Activated naive CD4-positive, alpha-beta T cell treated with anti-CD3 and anti-CD28 coated beads, Interleukin-2, amount 50 U/mL, for 16 hours (primary cell): ENCODE results near the gene OLA1.
"Not testable (repeated sequence)": the region's sequence is repeated elsewhere in the genome, so short reads cannot be mapped to it uniquely, and the experiment has no call there.

ENCODE experiments used
- DNase-seq: peaks from one replicate; pipeline ENCODE4 v3.0.0-alpha.2; 2020

The OLA1 gene

DNA sequence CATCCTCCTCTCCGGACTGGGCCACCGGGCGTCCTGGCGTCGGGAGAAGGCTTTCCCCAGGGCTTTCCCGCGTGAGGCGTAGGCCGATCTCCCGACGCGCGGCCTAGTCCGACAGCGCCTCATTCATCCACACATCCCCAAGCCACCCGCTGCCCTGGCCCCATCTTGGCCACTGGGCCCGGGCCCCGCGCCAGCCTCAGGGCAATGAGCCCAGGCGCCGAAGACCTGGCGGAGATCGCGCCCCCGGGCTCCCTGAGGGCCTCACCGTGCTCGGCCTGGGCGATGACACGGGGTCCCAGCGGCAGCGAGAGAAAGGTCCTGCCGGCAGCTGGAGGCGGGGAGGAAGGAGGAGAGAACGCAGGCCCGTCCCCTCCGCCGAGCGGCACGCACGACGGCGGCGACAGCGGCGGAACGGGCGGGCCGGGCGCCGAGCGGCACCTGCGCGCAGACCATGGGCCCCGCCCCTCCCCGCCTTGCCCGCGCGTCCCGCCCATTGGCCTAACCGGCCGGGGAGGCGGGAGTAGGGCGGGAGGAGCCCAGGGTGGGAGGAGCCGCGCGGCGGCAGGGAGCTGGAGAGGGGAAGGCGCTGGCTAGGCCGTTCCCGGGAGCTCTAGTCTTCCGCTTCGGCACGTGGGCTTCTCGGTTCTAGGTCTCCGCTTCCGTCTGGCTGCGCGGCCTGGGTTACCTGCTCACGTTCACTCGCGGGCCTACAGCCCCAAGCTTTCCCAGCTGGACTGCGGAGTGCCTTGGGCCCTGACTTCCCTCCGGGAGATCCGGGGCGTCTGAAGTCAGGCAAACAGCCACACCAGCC lies at the start of gene OLA1:
Gene OLA1 (minus strand): TSS at position 346 of the 811 bp plus-strand sequence. CDS start 1,717 bp downstream, outside the sequence.
- DNase-seq: peak; percentile 98

DNA sequence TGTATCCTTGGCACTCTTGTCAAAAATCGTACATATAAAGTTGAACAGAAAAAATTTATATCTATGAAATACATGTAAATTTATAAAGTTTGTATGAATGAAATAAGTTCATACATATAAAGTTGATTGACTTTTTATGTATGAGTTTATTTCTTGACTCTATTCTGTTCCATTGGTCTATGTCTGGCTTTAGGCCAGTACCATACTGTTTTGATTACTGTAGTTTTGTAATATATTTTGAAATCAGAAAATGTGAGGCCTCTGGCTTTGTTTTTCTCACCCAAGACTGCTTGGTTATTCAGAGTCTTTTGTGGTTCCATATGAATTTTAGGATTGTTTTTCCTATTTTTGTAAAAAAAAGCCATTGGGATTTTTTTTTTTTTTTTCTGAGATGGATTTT lies 44.6 kb upstream of the OLA1 start:
- no peak for DNase-seq

DNA sequence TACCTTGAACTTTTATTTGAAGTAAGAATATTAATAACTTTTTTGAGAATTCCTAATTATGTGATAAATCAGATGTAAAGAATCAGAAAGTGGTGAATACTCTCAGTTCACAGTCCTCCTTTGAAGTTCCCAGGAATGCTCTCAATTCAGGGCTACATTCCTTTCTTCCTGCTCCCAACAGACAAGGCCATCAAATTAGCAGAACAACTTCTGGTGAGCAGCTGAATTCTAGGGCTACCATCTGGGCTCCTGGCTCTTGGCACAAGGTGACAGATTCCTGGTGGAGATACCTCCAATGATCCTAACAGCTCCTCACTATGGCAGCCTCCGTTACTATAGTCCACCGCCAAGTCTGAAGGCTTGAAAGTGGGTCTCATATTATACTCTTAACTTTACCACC lies 37.8 kb upstream of the OLA1 start:
- no peak for DNase-seq

DNA sequence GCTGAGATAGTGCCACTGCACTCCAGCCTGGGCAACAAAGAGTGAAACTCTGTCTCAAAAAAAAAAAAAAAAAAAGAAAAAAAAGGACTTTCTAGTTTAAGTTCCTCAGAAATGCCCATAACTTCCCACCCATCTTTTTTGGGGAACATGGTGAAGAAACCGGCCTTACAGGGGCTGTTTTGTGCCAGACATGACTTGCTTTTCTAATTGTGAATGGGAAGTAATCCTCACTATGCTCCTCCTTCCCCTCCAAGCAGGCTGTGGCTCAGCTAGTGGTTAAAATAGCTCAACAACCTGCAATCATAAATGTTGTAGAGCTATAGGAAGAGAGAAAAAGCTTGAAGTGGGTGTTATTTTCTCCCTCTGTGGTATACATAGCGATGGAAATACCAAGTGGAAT lies 34.1 kb upstream of the OLA1 start:
- DNase-seq: no peak

DNA sequence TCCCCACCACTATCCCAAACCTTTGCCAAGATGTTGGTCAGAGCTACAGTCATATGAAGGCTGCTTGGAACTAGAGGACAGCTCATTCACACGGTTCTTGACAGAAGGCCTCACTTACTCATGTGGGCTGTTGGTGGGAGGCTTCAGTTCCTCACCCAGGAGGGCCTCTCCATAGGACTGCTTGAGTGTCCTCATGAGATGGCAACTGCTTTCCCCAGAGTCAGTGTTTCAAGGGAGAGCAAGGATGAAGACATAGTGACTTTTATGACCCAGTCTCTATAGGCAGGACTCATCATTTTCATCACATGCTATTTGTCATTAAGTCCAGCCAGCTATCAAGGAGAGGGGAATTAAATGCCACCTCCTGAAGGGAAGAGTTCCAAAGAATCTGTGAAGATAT lies 33.4 kb upstream of the OLA1 start:
- no peak for DNase-seq

DNA sequence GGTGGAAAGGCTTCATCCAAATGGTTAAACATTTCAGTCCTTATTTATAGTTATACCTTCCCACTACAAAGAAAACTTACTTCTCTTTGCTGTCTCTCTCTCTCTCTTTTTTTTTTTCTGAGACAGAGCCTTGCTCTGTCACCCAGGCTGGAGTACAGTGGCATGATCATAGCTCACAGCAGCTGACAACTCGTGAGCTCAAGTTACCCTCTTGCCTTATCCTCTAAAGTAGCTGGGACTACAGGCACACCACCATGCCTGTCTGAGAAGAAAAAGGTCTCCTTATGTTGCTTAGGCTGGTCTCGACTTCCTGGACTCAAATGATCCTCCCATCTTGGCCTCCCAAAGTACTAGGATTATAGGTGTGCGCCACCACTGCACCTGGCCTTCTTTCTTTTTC lies 32.3 kb upstream of the OLA1 start:
- DNase-seq: no peak

DNA sequence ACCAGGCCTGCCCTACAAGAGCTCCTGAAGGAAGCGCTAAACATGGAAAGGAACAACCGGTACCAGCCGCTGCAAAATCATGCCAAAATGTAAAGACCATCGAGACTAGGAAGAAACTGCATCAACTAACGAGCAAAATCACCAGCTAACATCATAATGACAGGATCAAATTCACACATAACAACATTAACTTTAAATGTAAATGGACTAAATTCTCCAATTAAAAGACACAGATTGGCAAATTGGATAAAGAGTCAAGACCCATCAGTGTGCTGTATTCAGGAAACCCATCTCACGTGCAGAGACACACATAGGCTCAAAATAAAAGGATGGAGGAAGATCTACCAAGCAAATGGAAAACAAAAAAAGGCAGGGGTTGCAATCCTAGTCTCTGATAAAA lies 21.9 kb upstream of the OLA1 start:
- not testable (repeated sequence) for DNase-seq

DNA sequence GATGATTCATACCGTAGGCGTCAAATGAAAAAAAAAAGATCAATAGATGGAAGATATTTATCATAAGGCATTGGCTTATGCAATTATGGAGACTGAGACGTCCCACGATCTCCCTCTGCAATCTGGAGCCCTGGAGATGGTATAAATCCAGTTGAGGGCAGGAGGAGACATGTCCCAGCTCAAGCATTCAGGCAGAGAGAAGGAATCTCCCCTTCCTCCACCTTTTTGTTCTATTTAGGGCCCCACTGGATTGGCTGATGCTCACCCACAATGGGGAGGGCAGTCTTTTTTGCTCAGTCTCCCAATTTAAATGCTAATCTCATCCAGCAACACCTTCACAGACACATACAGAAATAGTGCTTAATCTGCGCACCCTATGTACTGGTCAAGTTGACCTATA lies 18.0 kb upstream of the OLA1 start:
- DNase-seq: no peak

DNA sequence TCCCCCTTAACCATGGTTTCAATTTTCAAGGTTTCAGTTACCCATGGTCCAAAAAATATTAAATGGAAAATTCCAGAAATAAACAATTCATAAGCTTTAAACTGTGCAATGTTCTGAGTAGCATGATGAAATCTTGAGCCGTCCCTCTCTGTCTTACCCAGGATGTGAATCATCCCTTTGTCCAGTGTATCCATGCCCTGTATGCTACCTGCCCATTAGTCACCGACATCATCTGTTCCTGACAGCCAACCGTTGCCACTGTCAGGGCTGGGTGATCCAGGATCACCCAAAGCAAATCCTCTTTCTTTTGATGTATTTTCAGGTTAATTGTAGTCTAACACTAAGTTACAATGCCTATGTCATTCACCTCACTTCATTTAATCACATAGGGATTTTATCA lies 15.7 kb upstream of the OLA1 start:
- no peak for DNase-seq

DNA sequence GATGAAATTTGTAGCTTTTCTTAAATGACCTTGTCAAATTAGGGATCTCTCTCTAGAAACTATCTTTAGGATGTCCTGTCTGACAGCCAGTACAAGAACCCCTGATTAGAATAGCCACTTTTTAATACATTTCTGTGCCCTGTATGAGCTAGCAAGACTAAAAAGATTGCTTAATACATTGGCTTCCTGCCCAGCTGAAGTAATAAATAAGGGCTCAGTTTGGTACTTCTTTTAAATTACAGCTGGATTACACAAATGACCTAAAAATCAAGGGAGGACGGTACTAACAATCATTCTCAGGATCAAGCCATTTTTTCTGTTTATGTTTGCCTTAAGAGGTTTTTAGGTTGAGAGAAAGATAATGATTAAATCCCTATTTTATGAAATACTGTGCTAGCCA lies 11.6 kb upstream of the OLA1 start:
- DNase-seq: no peak

DNA sequence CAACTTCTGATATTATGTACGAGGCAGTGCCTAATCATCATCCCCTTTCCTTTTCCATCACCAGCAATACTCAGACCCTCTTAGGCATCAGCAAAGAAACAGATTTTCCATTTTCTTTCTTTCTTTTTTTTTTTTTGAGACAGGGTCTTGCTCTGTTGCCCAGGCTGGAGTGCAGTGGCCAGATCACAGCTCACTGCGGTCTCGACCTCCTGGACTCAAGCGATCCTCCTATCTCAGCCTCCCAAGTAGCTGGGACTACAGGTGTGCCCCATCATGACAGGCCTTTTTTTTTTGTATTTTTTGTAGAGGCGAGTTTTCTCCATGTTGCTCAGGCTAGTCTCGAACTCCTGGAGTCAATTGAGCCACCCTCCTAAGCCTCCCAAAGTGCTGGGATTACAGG lies 5.9 kb upstream of the OLA1 start:
- DNase-seq: no peak

DNA sequence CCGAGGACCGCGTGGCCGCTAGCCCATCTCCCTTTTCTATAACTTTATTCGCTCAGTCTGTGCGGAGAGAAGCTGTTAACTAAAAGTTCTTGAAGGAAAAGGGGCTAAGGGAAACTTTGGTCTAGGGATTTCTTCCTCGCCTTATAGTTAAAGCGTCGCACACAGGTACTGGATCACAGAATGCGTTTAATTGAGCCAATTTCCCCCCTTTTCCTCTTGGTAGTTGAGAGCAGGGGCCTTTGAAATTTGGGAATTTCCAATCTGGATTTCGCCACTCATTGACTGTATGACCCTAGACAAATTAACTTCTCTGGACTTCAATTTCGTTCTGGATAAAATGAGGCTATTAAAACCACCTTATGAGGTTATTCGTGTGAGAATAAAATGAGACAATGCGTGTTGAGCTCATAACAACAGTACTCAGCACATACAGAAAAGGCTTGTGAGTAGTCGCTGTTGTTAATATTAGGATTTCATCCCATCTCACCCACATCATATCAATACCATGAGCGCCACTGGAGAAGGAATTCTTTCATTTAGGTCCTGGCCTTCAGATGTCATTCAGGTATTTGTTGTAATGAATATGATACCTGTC lies 763 bp upstream of the OLA1 start:
- no peak for DNase-seq

DNA sequence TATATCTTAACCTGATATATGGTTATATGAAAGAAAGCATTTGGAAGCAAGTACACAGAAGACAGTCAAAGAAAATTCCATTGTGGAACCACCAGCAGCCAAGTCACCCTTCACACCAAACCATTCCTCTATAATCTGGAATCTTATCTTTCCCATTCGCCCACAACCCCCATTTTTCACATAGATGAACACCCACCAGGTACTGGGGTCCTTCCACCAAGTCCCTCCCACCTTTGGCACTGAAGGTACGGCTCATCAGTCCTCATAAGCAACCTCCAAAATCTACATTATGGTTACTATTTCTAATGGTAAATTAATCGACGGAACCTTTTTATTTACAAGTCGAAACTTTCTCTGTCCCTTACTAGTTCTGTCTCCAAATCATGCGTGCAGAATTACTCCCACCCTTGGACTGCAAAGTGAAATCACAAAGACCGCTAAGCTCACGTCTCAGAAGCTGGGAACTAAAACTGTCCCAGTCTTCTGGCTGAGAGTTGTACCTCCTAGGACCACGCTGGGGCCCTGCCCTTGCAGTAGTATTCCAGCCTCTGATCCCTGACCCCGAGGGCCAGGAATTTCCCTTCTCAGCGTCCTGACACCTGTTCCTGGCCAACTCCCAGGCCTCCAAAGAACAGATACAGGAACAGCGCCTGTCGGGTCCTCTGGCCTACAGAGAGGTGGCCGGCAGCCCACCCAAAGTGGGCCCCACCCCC lies 702 bp downstream of the OLA1 start:
- DNase-seq: no peak

DNA sequence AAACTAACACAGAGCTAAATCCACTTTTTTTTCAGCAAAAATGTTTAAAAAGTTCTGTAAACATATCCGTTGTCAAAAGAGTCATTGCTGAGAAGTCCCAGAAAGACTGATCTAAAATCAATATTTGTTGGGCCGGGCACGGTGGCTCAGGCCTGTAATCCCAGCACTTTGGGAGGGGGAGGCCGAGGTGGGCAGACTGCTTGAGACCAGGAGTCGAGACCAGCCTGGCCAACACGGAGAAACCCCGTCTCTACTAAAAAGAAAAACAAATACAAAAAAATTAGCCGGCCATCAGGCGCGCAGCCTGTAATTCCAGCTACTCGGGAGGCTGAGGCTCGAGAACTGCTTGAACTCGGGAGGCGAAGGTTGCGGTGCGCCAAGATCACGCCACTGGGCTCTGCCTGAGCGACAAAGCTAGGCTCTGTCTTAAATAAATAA lies 1.4 kb downstream of the OLA1 start:
- no peak for DNase-seq

DNA sequence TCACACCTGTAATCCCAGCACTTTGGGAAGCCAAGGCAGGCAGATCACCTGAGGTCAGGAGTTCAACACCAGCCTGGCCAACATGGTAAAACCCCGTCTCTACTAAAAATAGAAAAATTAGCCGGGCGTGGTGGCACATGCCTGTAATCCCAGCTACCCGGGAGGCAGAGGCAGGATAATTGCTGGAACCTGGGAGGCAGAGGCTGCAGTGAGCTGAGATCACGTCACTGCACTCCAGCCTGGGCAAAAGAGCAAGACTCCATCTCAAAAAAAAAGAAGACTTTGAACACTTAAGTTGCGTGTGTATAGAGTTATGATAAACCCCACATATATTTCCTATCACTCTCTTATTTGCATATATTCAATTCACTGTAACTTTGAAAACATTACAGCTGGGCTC lies 2.7 kb downstream of the OLA1 start:
- DNase-seq: not testable (repeated sequence)

DNA sequence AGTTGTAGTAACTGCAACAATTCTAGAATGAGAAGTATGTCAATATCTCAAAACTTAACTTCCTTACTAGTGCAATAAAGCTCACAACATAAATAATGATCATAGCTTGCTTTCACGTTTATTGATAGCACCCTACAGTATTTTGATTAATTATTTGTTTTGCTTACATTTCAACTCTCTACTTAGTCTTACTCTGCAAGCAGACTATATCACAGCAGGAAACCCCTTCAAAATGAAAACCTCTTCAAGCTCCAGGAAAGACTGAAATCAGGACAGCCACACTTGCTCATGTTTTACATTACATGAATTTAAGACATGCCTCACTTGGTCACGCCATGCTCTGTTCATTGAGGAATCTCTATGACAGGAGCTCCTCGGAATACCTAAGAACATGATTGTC lies 3.3 kb downstream of the OLA1 start:
- no peak for DNase-seq

DNA sequence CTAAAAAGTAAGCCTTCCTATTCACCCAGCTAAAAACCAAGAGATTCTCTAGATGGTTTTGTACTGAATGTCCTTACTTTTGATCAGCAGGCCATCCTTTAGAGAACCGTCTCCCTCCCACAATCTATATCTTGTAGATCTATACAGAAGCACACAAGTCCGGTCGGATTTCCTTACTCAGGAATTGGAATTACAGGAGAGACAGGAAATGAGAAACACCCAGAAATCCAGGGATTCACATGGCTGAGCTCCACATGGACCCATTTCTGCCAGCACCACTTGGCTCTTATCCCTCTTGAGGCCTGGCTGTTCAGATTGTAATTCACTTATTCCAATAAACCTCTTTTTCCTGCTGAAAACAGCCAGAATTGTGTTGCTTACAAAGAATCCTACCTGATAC lies 4.5 kb downstream of the OLA1 start:
- DNase-seq: no peak

DNA sequence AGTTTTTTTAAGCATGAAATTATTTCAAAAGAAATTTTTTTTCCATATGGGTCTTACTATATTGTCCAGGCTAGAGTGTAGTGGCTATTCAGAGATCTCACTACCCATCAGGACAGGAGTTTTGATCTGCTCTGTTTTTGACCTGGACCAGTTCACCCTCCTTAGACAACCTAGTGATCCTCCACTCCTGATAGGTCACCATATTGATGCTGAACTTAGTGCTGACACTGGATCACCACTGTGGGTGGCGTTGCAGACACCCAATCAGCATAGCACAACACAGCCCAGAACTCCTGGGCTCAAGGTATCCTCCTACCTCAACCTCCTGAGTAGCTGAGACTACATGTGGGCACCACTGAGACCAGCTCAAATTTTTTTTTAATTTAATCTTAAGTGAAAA lies 8.2 kb downstream of the OLA1 start:
- DNase-seq: no peak

DNA sequence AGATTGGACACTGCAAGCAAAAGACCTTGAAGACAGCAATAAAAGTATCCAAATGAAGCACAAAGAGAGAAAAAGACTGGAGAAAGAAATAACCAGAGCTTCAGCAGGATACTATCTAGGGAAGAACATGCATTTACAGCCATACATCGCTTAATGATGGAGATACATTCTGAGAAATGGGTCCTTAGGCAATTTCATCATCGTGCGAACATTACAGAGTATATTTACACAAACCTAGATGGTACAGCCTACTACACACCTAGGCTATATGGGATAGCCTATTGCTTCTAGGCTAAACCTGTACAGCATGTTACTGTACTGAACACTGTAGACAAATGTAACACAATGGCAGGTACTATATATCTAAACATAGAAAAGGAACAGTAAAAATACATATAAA lies 11.9 kb downstream of the OLA1 start:
- DNase-seq: no peak

DNA sequence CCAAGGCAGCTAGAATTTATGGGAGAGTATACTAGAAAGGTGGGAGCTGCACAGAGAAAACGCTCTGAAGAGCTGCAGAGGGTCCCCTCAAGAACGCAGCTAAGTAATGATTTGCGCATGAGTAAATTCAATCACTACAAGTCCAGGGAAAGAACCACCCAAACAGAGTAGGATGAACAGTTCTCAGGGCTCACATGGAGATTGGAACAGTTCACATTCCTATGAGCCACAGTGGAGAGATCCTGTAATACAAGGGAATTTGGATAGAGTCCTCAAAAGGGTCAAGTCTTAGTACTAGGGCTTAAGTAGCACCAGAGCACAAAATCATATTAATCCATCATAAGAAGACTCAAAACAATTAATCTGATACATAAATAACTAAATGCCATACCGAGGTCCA lies 12.7 kb downstream of the OLA1 start:
- DNase-seq: no peak

DNA sequence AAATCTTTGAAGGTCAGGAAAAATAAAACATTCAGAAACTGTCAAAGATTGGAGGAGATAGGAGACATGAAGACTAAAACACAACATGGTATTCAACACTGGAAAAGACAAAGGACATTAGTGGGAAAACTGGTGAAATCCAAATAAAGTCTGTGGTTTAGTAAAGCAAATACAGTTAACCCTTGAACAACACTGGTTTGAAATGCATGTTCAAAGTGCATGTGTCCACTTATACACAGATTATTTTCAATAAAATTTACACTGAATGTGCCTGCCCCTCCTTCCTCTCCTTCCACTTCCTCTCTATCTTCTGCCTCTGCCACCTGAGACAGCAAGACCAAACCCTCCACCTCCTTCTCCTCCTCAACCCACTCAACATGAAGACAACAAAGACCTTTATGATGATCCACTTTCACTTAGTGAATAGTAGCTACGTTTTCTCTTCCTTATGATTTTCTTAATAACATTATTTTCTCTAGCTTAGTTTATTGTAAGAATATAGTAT lies 14.5 kb downstream of the OLA1 start:
- DNase-seq: no peak

DNA sequence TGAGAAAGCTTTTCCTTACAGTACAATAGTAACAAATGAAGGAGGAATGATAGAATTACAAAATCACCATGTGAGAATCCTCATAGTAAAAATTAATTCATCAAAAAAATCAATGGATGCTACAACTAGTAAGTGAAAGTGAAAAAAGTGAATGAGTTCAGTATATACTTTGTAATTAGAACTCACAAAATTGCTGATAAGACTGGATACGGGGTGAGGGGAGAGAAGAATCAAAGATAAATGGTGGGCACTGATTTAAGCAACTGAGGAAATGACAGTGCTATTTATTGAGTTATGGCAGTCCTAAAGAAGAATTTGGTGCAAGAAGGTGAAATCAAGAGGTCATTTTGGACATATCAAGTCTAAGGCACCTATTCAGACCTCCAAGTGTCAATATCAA lies 20.6 kb downstream of the OLA1 start:
- DNase-seq: no peak

DNA sequence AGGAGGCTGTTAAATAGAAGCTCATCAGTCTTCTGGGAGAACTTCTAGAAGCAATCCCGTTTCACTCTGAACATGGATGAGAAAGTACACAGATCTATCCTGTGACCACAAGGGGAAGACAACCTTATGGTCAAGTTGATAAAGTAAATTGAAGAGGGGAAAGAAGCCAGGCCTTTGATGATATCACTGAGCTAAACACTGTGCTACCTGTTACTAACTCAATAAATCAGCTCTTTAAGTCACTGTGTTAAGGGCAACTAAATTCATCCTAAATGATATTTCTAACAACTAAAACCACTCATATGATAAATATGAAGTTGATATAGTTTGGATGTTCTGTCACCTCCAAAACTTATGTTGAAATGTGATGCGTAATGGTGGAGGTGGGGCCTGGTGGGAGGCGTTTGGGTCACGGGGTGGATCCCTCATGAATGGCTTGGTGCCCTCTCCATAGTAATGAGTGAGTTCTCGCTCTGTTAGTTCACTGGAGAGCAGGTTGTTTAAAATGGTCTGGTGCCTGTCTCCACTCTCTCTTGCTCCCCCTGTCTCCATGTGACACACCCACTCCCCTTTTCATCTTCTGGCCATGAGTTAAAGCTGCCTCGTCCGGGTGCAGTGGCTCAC lies 23.6 kb downstream of the OLA1 start:
- DNase-seq: no peak

DNA sequence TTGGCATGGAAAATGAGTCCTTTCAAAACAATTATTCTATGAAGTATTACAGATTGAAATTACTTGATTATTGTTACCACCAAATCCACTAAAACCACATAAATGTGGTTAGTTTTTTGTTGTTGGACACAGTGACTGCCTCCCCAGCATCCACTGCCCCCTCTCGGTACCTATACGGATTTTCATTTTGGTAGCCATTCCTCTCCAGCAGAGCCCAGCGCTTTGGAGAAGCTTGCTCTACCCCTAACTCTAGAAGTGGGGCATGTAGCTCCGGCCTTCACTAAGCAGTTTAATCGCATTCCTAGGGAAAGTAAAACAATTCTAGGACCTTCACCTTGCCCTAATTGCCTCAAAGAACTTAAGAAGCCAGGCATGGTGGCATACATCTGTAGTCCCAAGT lies 24.2 kb downstream of the OLA1 start:
- no peak for DNase-seq
